DND-41 (cell line): ENCODE data around the gene KIF2C.

Source experiments
- ATAC-seq: fragments of 200-7000 bp; cut with Tn5 transposase; 3 replicates; pipeline ENCODE4 v1.9.1; 2021; ENCODE audit warnings: low read depth; ENCODE audit not compliant: insufficient read depth
- DNase-seq: peaks from one replicate; pipeline ENCODE4 v3.0.0-alpha.2; 2020
- H2AFZ ChIP-seq: 2 replicates; pipeline ENCODE4 v1.6.0; 2012; ENCODE audit warnings: low read depth, low read length
- H3K27ac ChIP-seq: 2 replicates; pipeline ENCODE4 v1.5.1; 2012; ENCODE audit warnings: low read length, inconsistent platforms
- H3K27me3 ChIP-seq: fragments of 200-600 bp; sonication (generic); 2 replicates; pipeline ENCODE4 v1.6.0; 2012; ENCODE audit warnings: low read length, mild to moderate bottlenecking, inconsistent platforms; ENCODE audit not compliant: insufficient read depth, poor library complexity
- H3K36me3 ChIP-seq: 2 replicates; pipeline ENCODE4 v1.5.1; 2012; ENCODE audit warnings: low read length, inconsistent platforms; ENCODE audit not compliant: insufficient read depth
- H3K4me1 ChIP-seq: 2 replicates; pipeline ENCODE4 v1.5.1; 2012; ENCODE audit warnings: mild to moderate bottlenecking, low read length; ENCODE audit not compliant: insufficient read depth
- H3K4me2 ChIP-seq: 2 replicates; pipeline ENCODE4 v1.6.0; 2012; ENCODE audit warnings: mild to moderate bottlenecking, moderate library complexity, low read length, inconsistent platforms; ENCODE audit not compliant: insufficient read depth
- H3K4me3 ChIP-seq, 2 experiments: fragments of 200-600 bp in 1 of 2; shearing (Covaris generic) in 1 of 2; 2 replicates each; pipeline ENCODE4 v1.5.1; 2012 to 2016; ENCODE audit warnings: inconsistent platforms in 2 of 2, low read length in 2 of 2, mild to moderate bottlenecking in 2 of 2, low read depth in 1 of 2, moderate library complexity in 1 of 2
- H3K79me2 ChIP-seq: 2 replicates; pipeline ENCODE4 v1.6.0; 2012; ENCODE audit warnings: low read length, inconsistent platforms; ENCODE audit not compliant: insufficient read depth
- H3K9ac ChIP-seq: 2 replicates; pipeline ENCODE4 v1.6.0; 2012; ENCODE audit warnings: low read depth, mild to moderate bottlenecking, inconsistent platforms, low read length, moderate library complexity
- H3K9me3 ChIP-seq: 2 replicates; pipeline ENCODE4 v1.5.1; 2012; ENCODE audit warnings: low read length, moderate library complexity, mild to moderate bottlenecking, inconsistent platforms; ENCODE audit not compliant: insufficient read depth, severe bottlenecking
- H4K20me1 ChIP-seq: 2 replicates; pipeline ENCODE4 v1.6.0; 2012; ENCODE audit warnings: low read length; ENCODE audit not compliant: insufficient read depth
- EZH2 ChIP-seq: IDR thresholded peaks from 3 replicates; pipeline ENCODE4 v1.6.1; 2012; ENCODE audit warnings: borderline replicate concordance, low read depth, mild to moderate bottlenecking, moderate library complexity, low read length, inconsistent platforms; ENCODE audit not compliant: severe bottlenecking
- TF ChIP-seq, protein P1 (sequence below): IDR thresholded peaks from 2 replicates; pipeline ENCODE4 v1.5.1; 2012; ENCODE audit warnings: borderline replicate concordance, low read length, moderate library complexity, mild to moderate bottlenecking; ENCODE audit not compliant: poor library complexity, severe bottlenecking; ENCODE audit errors: extremely low read depth

KIF2C gene

DNA sequence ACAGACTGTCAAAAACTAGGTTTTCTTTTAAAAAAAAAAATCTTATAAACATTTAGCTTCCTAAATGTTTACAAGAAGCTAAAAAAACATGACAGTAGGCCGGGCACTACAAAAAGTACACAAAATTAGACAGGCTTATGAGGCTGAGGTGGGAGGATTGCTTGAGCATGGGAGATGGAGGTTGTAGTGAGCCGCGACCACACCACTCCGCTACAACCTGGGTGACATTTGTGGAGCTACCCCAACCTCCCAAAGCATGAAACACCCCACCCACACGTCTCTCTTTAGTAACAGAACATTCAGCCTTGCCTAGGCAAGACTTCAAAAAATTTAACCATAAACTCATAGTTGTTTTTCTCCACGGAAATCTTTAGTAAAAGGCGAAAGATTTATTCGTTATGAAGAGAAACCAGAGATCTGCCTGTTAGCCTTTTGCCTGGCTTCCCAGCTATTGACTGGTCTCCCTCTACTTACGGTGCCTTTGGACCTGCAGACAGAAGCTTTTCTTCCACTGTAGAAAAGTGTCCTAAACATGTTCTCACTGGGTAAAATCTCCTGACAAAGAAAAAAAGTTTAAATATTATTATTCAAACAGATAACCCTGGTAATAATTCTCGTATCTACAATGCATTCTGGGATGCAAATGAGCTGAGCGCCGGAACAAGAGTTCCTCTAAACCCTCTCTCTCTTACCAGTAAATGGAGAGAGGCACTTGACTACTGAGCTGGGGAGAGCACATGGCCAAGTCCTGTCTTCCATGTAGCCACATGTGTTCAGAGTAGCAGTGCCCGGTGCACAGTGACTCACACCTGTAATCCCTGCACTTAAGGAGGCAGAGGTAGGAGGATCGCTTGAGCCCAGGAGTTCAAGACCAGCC lies 17.9 kb upstream of the KIF2C start:
- H3K4me1 ChIP-seq: peaks cover 3% of the 10 kb centered on the region; the same call in 1 of the 2 replicates
- no peaks in the 10 kb centered on the region for H3K36me3 ChIP-seq
- ATAC-seq (peak; percentile 55), DNase-seq (no peak)
- H3K9me3 ChIP-seq: no peaks in the 10 kb centered on the region
- no peaks in the 10 kb centered on the region for H3K79me2 ChIP-seq
- no peak overlapping the region for H3K4me3 ChIP-seq
- no peak overlapping the region for H2AFZ ChIP-seq
- H3K27ac ChIP-seq: no peak overlapping the region
- no peak overlapping the region for H3K9ac ChIP-seq
- H3K4me2 ChIP-seq: no peak overlapping the region
- H3K27me3 ChIP-seq: no peaks in the 10 kb centered on the region
- TF ChIP-seq, protein P1, sequence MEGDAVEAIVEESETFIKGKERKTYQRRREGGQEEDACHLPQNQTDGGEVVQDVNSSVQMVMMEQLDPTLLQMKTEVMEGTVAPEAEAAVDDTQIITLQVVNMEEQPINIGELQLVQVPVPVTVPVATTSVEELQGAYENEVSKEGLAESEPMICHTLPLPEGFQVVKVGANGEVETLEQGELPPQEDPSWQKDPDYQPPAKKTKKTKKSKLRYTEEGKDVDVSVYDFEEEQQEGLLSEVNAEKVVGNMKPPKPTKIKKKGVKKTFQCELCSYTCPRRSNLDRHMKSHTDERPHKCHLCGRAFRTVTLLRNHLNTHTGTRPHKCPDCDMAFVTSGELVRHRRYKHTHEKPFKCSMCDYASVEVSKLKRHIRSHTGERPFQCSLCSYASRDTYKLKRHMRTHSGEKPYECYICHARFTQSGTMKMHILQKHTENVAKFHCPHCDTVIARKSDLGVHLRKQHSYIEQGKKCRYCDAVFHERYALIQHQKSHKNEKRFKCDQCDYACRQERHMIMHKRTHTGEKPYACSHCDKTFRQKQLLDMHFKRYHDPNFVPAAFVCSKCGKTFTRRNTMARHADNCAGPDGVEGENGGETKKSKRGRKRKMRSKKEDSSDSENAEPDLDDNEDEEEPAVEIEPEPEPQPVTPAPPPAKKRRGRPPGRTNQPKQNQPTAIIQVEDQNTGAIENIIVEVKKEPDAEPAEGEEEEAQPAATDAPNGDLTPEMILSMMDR: no peak
- no peak for TF ChIP-seq EZH2
- H4K20me1 ChIP-seq: no peaks in the 10 kb centered on the region

DNA sequence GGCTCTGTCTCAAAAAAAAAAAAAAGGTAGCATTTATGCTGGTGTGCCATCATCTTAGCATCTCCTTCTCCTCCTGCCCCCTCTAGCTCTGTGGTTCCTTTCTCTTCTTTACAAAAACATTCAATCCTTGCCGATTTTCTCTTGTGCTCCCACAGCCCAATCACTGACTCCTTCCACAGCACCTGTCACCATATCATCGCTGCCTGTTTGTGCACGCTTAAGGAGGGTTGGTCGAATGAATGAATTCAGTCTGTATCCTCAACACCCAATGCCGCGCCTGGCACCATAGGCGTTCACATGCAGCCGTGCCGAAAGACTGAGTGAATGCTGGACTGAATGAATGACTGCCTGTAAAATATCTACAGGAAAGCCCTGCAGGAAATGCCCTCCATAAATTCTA lies 16.6 kb upstream of the KIF2C start:
- no peaks in the 10 kb centered on the region for H3K36me3 ChIP-seq
- no peaks in the 10 kb centered on the region for H3K27me3 ChIP-seq
- no peak overlapping the region for H3K27ac ChIP-seq
- no peak overlapping the region for H2AFZ ChIP-seq
- peaks cover 3% of the 10 kb centered on the region; the same call in 1 of the 2 replicates for H3K4me1 ChIP-seq
- H3K4me2 ChIP-seq: no peak overlapping the region
- ATAC-seq (no peak), DNase-seq (no peak)
- H3K9ac ChIP-seq: no peak overlapping the region
- H3K4me3 ChIP-seq: no peak overlapping the region
- TF ChIP-seq, protein P1: no peak
- H3K9me3 ChIP-seq: no peaks in the 10 kb centered on the region
- H4K20me1 ChIP-seq: no peaks in the 10 kb centered on the region
- no peaks in the 10 kb centered on the region for H3K79me2 ChIP-seq

DNA sequence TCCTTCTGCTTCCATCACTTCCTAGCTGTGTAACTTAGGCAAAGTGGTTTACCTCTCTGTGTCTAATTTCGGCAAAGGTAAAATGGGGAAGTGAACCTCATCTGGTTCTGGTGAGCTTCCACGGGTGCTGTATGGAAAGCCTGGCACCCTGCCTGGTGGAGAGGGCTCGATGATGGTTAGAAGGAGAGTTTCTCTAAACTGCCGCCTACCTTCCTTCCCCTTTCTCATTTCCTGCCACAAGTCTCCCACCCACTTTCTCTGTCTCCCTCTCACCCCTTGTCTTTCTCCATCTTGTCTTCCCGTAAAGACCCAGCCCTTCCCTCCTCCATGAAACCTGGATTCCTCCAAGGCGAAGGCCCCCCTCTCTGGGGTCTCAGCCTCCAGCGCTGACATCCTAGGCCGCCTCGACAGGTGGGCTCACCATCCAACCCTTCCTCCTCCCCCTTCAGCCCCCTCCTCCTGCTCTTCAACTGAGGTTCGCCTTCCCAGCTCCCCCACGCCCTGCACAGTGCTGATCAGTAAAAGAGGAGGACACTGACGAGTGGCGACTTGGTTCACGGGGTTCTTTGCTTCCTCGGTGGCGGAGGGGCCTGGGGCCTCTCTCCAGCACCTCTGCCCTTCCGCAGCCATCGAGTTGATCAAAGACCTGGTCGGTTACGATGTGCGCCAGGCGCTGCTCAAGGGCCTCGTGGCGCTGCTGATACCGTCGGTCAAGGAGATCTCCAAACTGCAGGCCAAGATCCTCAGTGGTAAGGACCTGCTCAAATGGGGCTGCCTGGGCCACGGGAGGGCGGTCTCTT lies 15.9 kb upstream of the KIF2C start:
- Histone ChIP-seq H3K9ac (no peak overlapping the region), H3K27me3 (no peaks in the 10 kb centered on the region), H3K4me1 (peaks cover 3% of the 10 kb centered on the region; the same call in 1 of the 2 replicates), H2AFZ (no peak overlapping the region), H3K4me3 (no peak overlapping the region), H3K36me3 (no peaks in the 10 kb centered on the region), H3K27ac (no peak overlapping the region), H3K4me2 (no peak overlapping the region), H4K20me1 (no peaks in the 10 kb centered on the region), H3K79me2 (no peaks in the 10 kb centered on the region), H3K9me3 (no peaks in the 10 kb centered on the region)
- ATAC-seq (no peak), DNase-seq (no peak)
- TF ChIP-seq, protein P1: no peak
- no peak for TF ChIP-seq EZH2
